IPS DF 4.7 (cell line): ENCODE results near the gene SELPLG.
"Not testable (repeated sequence)": the region's sequence is repeated elsewhere in the genome, so short reads cannot be mapped to it uniquely, and the experiment has no call there.

Source experiments
- DNase-seq: peaks from one replicate; pipeline ENCODE4 v3.0.0-alpha.2; 2013; ENCODE audit warnings: low spot score; ENCODE audit errors: extremely low read depth

The SELPLG gene

DNA sequence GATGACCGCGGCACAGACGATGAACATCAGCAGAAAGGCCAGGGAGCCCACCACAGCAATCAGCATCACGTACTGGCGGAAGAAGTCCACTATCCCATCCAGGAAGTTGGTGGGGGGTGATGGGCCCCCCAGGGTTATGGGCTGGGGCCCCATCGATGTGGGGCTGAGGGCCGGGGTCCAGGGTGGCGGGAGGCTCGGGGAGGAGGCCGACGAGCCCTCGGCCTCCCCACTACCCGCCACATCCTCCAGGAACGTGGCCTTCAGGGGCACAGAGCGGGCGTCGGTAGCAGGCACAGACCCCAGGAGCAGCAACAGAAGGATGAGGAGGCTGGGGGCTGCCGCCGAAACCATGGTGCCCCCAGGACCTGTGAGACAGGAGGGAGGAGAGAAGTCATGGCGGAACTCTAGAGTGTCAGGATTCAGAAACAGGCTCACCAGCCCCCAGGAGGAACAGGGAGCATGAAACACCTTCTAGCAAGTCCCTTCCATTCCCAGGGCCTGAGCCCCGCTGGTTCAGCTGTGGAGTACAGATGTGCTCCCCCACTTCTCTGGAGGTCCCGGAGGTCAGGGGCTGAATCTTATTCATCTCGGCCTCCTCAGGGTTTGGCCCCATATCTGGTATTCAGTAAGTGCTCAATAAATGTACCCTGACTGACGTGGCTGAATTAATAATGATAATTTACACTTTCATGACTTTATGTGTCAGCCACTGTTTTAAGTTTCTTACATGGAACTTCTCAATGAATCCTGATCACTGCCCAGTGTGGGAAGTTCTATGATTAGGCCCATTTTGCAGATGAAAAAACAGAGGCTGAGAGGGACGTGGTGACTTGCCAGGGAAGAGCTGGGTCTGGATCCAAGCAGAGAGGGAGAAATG lies 41.4 kb downstream of the SELPLG start:
- no peak for DNase-seq

DNA sequence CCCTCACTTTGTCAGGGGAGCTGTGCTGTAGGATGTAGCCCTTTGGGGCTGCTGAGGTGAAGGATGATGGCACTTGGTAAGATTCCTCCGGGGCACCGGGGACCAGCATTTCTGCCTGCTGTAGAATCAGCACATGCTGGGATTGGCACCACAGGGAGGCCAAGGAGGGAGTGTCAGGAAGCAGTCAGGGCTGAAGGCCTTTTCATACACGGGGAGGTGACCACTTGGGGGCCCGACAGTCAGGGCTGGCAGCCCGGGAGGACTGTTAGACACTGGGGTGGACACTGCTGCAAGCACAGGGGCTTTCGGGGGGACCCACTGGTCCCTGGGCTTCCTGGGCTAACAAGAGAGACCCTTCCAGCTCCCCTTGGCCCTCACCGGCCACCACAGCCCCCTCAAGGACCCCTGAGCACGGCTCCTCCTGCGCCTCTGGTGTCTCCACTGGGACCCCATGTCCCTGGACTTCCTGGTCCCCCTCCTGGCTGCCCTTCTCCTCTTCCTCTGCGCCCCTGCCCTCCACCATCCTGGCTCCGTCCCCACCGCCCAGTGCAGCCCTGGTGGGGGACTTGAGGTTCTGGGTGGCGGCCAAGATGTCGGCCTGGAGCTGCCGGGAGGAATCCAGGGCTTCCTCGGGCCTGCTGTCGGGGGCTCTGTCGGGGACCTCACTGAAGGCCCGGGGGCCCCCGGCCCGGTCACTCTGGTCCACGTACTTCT lies 42.3 kb downstream of the SELPLG start:
- DNase-seq: no peak

DNA sequence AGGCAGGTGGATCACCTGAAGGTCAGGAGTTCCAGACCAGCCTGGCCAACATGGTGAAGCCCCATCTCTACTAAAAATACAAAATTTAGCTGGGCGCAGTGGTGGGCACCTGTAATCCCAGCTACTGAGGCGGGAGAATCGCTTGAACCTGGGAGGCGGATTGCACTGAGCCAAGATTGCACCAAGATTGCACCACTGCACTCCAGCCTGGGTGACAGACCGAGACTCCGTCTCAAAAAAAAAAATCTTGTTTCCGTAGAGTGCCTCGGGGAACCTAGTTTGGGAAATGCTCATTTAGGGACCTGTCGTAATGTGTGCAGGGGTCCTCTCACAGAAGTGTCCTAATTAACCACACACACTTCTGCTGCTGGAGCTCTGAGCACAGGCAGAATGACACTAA lies 43.2 kb downstream of the SELPLG start:
- DNase-seq: not testable (repeated sequence)

DNA sequence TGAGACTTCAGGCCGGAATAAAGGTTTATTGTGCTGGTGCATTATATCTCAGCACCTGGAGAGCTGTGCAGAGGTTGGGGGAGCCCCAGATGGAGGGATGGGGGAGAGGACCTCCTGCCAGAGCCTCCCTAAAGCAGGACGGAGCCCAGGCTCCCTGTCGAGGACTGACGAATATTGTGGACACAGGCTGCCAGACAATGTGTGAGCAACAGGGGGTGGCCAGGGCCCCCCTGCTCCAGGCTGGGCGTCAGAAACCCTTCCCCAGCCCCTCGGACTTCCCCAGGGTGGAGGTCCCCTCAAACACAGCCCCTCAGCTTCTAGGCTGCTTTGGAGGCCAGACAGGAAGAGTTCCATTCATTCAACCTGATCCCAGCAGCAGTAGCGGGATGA lies 43.9 kb downstream of the SELPLG start:
- DNase-seq: no peak

DNA sequence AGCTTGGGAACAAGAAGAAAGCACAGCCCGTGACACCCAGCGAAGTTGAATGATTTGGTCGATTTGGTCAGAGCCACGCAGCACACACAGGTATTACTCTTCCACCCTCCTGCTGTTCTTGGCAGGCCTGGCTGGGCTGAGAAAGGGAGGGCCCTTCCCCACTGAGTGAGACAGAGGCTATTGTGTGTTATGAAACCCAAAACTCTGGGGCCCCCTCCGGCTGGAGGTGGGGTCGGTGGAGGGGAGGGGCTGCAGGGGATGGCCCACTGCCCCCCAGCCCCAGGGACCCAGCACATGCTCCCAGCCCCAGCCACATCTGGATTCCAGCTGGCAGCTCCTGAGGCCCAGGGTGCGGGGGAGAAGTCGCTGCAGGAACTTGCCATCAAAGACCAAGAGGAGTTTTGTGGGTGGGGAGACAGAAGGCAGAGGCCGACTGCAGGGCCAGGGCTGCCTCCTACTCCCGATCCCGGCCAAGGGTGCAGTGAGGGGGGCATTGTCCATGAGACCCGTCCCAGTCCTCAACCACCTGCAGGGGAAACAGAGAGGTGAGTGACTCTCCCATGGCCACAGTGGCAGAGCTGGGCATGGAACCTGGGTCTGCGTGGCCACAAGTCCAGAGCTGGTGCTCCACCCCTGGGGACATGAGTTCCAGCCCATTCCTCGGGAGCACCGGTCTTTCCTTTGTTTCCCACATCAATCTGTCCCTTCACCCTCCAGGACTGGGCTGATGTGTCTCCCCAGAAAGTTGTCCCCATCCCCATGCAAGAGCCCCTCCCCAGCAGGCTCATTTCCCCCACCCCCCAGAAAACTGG lies 44.5 kb downstream of the SELPLG start:
- DNase-seq: no peak

DNA sequence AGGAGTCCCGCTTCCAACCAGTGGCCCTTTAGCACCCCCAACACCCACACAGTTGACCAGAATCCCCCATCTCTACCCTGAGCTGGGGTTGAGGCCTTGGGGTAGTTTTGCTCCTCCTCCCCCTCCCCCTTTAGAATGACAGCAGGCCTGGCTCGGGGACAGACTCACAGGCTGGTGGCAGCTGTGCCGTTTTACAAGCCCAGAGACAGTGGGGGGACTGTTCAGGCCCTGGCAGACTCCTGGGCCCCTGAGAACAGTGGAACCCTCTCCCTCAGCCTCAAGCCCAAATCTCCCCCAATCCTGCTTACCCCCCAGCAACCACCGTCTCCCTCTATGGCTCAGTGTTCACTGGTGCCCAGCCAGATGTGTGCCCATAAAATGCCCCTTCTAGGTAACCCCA lies 45.9 kb downstream of the SELPLG start:
- no peak for DNase-seq

DNA sequence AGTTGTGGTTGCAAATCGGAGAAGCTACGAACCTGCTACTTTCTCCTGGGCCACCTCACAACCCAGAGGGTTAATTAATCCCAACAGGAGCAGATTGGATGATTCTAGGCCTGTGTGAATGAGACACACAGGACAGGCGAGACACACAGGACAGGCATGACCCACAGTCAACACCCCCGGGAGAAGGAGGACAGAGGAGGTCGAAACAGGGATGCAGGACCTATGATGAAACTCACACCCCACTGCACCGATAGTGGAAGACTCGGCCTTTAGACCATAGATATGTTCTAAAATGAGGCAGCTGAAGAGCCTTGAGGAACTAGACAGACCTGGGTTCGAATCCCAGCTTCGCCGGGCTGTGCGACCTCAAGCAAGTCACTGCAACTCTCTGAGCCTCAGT lies 47.4 kb downstream of the SELPLG start:
- DNase-seq: no peak

DNA sequence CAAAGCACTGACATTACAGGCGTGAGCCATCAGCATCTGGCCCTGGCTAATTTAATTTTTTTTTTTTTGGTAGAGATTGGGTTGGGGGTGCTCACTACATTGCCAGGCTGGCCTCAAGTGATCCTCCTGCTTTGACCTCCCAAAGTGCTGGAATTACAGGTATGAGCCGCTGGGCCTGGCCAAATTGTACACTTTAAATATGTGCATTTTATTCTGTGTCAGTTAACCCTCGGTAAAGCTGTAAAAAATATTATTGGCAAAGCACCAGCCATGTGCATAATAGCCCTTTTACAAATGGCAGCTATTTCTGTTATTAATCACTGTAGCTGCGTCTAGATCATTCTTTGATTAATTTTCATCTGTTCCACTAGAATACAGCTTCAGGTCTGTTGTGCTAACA lies 47.8 kb downstream of the SELPLG start:
- DNase-seq: no peak

DNA sequence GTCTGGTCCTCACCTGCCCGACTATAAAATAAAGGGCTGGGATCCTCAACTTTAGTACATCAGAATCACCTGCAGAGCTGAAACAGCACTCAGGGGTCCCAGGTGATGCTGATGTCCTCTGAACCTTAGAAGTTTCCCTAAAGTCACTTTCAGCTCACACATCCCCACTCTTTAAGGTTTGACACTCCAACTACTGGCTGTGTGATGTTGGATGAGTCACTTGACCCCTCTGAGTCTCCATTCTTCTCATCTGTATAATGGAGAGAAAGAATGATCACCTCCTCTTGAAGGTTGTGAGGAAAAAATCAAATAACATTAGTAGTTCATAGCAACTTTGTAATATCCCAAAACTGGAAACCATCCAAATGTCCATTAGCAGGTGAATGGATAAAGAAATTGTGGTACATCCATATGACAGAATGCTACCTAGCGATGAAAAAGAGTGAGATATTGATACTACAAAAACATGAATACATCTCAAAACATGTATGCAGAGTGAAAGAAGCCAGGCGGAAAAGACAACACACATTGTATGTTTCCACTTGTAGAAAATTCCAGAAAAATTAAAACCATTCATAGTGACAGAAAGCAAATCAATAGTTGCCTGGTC lies 49.1 kb downstream of the SELPLG start:
- DNase-seq: no peak

DNA sequence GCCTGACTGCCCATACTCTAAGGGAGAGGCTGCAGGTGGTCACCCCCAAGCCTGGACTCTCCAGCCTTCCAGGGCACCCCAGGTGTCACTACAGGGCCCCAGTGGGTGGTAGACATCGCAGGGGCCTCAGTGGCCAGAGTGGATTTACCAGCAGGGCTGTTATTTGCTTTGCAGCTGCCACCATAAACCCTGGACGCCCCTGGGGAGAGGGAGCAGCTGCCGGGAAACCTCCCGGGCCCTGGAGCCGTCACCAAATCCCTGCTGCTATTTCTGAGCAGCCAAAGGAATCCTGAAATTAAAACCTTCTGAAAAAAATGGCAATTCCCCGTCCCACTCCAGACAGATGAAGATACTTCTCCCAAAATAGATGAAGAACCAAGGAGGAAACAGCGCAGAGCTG lies 49.7 kb downstream of the SELPLG start:
- no peak for DNase-seq

DNA sequence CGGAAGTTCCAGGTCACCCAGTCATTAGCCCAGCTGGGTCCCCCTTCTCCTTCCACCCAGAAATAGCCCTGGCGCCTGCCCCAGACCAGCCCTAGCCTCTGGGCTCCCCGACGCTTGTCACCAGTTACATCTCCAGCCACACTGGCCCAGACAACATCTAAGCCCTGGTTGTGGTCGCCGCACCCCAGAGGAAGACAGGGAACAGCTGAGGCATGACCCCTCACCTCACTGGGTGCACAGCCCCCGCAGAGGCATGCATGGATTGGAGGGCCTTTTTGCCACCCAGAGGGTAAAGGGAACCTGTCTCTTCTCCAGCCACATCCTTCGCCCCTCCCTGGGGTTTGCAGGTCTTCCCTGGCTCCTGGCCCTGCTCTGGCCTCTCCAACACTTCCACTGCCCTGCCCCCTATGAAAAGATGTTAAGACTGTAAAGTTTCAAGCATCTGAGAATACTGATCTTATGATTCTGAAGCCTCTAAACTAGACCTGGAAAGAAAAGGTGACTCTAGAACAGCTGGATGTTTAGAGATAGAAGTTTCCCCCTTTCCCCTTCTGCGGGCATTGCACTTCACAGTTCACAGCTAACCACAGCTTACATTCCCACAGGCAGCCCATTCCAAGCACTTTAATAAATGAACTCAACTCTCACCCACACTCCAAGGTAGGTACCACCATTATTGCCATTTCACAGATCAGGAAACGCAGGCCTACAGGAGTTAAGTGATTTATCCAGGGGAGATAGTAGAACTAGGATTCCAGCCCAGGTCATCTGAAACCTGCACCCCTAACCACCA lies 50.5 kb downstream of the SELPLG start:
- no peak for DNase-seq

DNA sequence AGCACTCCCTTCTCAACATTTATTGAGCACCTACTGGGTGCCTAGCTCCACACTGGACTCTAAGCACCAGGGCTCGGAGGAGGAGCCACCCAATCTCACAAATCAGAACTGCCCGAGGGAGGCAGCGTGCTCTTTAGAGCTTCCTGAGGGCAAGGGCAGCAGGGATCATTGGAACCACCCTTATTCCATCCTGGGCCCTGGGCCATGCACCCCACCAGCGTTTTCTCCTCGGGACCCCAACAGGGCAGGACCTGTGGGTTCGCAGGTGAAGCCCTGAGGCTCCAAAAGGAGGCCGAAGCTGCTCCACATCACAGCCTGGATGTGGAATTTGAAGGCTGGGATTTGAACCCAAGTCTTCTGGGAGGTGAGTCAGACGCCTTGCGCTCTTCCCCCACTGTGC lies 51.2 kb downstream of the SELPLG start:
- no peak for DNase-seq

DNA sequence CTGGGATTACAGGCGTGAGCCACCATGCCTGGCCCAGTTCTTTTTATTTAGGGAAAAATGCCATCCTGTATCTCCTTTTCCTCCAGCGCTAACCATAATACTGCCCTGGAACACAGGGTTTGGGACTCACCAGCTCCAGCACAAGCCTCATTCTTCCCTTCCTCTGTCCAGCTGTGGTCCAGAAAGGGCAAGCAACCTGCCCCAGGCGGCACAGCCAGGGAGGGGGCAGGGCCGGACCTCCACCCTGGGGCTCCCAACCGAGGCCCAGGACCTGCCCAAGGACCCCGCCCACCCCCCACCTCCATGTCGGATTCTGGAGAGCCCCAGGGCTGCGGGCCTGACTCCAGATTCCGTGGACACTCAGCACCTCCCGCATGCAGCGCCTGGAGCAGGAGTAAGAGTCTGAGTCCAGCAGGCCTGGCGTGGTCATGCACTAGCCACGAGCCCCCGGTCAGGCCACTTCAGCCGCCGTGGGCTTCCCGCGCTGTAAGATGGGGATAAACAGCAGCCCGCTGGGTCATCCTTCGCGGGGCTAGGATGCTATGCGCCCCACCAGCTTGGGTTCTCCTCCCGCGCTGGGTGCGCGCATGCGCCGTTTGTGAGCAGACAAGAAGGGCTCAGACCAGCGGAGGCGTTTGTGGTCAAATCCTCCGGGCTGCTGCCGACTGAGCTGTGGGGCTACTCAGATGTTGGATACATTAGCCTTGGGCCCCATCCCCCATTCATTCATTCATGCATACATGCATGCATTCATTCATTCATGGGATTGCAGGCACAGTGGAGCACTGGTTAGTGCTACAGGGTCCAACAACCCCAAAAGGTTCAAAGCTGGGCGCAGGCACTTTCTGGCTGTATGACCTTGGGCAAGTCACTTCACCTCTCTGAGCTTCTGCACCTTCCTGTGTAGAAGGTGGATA lies 52.1 kb downstream of the SELPLG start:
- DNase-seq: no peak

DNA sequence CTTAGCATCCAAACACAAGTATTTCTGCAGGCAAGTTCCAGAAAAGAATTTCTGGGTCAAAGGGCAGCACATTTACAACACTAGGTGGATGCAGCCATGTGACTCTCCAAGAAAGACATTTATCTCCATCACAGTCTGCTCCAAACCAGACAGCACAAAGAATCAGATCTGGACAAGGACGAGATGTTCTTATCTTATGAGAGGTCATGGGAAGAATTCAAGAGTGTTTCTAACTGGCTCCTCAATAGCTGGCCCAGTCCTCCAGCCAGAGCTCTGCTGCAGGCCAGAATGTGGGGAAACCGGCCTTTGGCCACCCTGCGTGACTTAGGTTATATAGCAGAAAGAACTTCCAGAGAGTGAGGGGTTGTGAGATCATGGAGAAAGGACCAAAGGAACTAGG lies 53.2 kb downstream of the SELPLG start:
- no peak for DNase-seq

DNA sequence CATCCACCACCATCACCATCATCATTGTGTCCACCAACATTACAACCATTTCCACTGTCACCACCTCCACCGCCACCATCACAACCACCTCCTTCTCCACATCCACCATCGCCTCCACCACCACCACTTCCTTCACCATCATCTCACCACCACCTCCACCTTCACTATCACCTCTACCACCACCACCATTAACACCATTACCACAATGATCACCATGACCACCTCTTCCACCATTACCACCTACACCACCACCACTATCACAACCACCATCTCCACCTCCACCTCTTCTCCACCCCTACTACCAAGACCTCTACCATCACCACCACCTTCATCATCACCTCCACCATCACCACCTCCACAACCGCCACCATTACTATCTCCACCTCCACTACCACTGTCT lies 54.9 kb downstream of the SELPLG start:
- no peak for DNase-seq

DNA sequence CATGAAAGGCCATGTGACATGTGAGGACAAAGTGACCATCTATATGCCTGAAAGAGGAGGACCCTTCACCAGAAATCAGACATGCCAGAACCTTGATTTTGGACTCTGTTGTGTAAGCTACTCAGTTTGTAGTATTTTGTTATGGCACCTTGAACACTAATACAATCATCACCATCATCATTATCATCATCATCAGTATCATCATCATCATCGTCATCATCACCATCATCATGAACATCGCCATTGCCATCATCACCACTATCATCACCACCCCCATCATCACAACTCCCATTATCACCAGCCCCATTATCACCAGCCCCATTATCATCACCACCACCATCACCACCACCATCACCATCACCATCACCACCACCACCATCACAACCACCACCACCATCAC lies 55.4 kb downstream of the SELPLG start:
- no peak for DNase-seq

DNA sequence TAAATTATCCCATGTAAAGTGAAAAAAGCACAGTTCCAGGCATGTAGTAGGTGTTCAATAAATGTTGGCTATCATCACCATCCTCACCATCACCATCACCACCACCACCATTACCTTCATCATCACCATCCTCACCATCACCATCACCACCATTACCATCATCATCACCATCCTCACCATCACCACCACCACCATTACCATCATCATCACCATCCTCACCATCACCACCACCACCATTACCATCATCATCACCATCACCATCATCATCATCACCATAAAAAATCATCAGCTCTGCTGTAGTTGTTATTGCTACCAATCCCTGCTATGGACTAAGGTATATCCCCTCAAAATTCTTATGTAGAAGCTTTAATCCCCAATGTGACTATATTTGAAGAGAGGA lies 56.2 kb downstream of the SELPLG start:
- no peak for DNase-seq

DNA sequence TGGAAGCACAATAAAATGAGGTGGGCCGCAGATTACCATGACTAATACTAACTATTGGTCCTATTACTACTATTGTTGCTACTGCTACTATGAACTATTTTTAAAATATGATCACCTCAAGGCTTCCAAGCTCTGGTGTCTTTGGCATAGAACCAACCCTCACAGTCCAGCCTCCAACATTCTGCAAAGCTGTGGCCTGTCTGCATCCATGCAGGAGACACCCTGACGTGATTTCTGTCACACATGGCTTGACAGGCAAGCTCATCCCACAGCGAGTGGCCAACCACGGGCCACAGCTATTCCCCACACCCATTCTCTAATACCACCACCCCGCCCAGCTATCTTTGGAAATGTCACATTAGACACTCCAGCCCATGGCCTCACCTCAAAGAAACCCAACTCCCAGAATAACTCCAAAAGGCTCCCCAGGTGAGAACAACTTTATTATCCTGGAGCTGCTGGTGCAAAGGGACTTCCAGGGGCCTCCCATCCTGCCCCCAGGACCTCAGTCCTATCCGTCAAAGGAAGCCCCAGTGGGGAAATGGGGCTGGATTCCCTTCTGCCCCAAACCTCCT lies 56.9 kb downstream of the SELPLG start:
- DNase-seq: no peak

DNA sequence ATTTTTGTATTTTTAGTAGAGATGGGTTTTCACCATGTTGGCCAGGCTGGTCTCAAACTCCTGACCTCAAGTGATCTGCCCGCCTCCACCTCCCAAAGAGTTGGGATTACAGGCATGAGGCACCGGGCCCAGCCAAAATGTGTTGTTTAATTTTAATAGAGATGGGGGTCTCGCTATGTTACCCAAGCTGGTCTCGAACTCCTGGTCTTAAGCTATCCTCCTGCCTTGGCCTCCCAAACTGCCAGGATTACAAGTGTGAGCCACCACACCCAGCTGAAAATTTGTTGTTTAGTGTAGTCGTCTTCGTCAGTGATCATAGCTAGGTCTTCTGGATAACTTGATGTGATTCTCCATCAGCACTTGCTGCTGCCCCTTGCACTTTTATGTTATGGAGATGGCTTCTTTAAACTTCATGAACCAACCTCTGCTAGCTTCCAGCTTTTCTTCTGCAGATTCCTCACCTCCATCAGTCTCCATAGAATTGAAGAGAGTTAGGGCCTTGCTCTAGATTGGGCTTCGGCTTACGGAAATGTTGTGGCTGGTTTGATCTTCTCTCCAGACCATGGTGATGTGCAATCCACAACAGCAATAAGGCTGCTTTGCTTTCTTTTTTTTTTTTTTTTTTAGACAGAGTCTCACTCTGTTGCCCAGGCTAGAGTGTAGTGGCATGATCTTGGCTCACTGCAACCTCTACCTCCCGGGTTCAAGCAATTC lies 58.3 kb downstream of the SELPLG start:
- DNase-seq: no peak
